ENCODE measurements around the gene MAST4. TPM values are rescaled to one million over a fixed set of nuclear protein-coding genes. Genes with fewer than 3 reads are reported as not detected.

MAST4 gene
- total RNA-seq, 5 donors from 2014 or later (not counting 1 experiment from before 2014, with no cell fraction given), result 26.1 to 35.5 (median 32.0) TPM

- H3K36me3 Mint-ChIP-seq, result no peaks in the 10 kb centered on the region
- ATAC-seq (replicated peaks in 1 of 4) (no peak), DNase-seq (no peak)
- H3K4me3 ChIP-seq (ENCODE audit: control insufficient read depth in 1 of 2, extremely low read depth in 1 of 2, low read length in 1 of 2), result no peak overlapping the region
- peaks cover 4 to 9% (median 6%) of the 10 kb centered on the region in 3 donors for H3K4me1 Mint-ChIP-seq
- H3K27me3 Mint-ChIP-seq, result peaks cover 0 to 9% of the 10 kb centered on the region in 2 donors
- no peak overlapping the region for H3K27ac ChIP-seq (ENCODE audit: low read length)
- no peak overlapping the region for H3K4me3 Mint-ChIP-seq
- H3K27ac Mint-ChIP-seq, result no peak overlapping the region
- CTCF ChIA-PET, result no interaction called here
- POLR2A ChIA-PET, result no interaction called here
- H3K36me3 ChIP-seq (ENCODE audit: control insufficient read depth in 2 of 2, extremely low read depth in 1 of 2, insufficient read depth in 1 of 2, low read length in 1 of 2), result no peaks in the 10 kb centered on the region
- no peaks in the 10 kb centered on the region for H3K9me3 ChIP-seq
- 14% methylated on average over 1 of the region's 1 CpG for WGBS (ENCODE audit: insufficient coverage)
- H3K27me3 ChIP-seq (replicated peaks in 1 of 2; ENCODE audit: control insufficient read depth in 2 of 2, extremely low read depth in 1 of 2, insufficient read depth in 2 of 2, low read length in 1 of 2), result no peaks in the 10 kb centered on the region
- H3K9me3 Mint-ChIP-seq, result no peaks in the 10 kb centered on the region
- H3K4me1 ChIP-seq (ENCODE audit: control insufficient read depth in 1 of 2, extremely low read depth in 1 of 2, insufficient read depth in 2 of 2, low read length in 2 of 2), result no peaks in the 10 kb centered on the region
These were observed 24.5 kb downstream of the MAST4 start for GRCh38 chr5:66620711-66621110.

GRCh38 chr5:66621146-66621545 is 25.0 kb downstream of the MAST4 start:
- no peaks in the 10 kb centered on the region for H3K27me3 ChIP-seq (replicated peaks in 1 of 2; ENCODE audit: control insufficient read depth in 2 of 2, extremely low read depth in 1 of 2, insufficient read depth in 2 of 2, low read length in 1 of 2)
- H3K9me3 ChIP-seq, result no peaks in the 10 kb centered on the region
- H3K36me3 Mint-ChIP-seq, result no peaks in the 10 kb centered on the region
- H3K27ac Mint-ChIP-seq, result no peak overlapping the region
- peaks cover 4 to 9% (median 6%) of the 10 kb centered on the region in 3 donors for H3K4me1 Mint-ChIP-seq
- CTCF ChIA-PET, result no interaction called here
- DNase-seq (no peak), ATAC-seq (replicated peaks in 1 of 4) (no peak)
- no peak overlapping the region for H3K27ac ChIP-seq (ENCODE audit: low read length)
- H3K4me1 ChIP-seq (ENCODE audit: control insufficient read depth in 1 of 2, extremely low read depth in 1 of 2, insufficient read depth in 2 of 2, low read length in 2 of 2), result no peaks in the 10 kb centered on the region
- H3K4me3 ChIP-seq (ENCODE audit: control insufficient read depth in 1 of 2, extremely low read depth in 1 of 2, low read length in 1 of 2), result no peak overlapping the region
- H3K9me3 Mint-ChIP-seq, result no peaks in the 10 kb centered on the region
- H3K4me3 Mint-ChIP-seq, result no peak overlapping the region
- POLR2A ChIA-PET, result no interaction called here
- peaks cover 0 to 9% of the 10 kb centered on the region in 2 donors for H3K27me3 Mint-ChIP-seq
- no peaks in the 10 kb centered on the region for H3K36me3 ChIP-seq (ENCODE audit: control insufficient read depth in 2 of 2, extremely low read depth in 1 of 2, insufficient read depth in 1 of 2, low read length in 1 of 2)
- WGBS (ENCODE audit: insufficient coverage), result 60% methylated on average over 2 of the region's 2 CpGs

GRCh38 chr5:66621736-66622135 is 25.5 kb downstream of the MAST4 start:
- Mint-ChIP-seq H3K4me3 (no peak overlapping the region), H3K27me3 (peaks cover 0 to 9% of the 10 kb centered on the region in 2 donors), H3K9me3 (no peaks in the 10 kb centered on the region), H3K36me3 (no peaks in the 10 kb centered on the region), H3K4me1 (peaks cover 4 to 9% (median 6%) of the 10 kb centered on the region in 3 donors), H3K27ac (no peak overlapping the region)
- CTCF ChIA-PET, result no interaction called here
- no peak for ATAC-seq (replicated peaks in 1 of 4)
- no peak overlapping the region for H3K4me3 ChIP-seq (ENCODE audit: control insufficient read depth in 1 of 2, extremely low read depth in 1 of 2, low read length in 1 of 2)
- no peak overlapping the region for H3K27ac ChIP-seq (ENCODE audit: low read length)
- POLR2A ChIA-PET, result no interaction called here
- 87% methylated on average over 3 of the region's 4 CpGs for WGBS (ENCODE audit: insufficient coverage)
- H3K9me3 ChIP-seq, result no peaks in the 10 kb centered on the region
- no peaks in the 10 kb centered on the region for H3K27me3 ChIP-seq (replicated peaks in 1 of 2; ENCODE audit: control insufficient read depth in 2 of 2, extremely low read depth in 1 of 2, insufficient read depth in 2 of 2, low read length in 1 of 2)
- no peak for DNase-seq
- H3K36me3 ChIP-seq (ENCODE audit: control insufficient read depth in 2 of 2, extremely low read depth in 1 of 2, insufficient read depth in 1 of 2, low read length in 1 of 2), result no peaks in the 10 kb centered on the region
- H3K4me1 ChIP-seq (ENCODE audit: control insufficient read depth in 1 of 2, extremely low read depth in 1 of 2, insufficient read depth in 2 of 2, low read length in 2 of 2), result no peaks in the 10 kb centered on the region

- no peaks in the 10 kb centered on the region for H3K4me1 ChIP-seq (ENCODE audit: control insufficient read depth in 1 of 2, extremely low read depth in 1 of 2, insufficient read depth in 2 of 2, low read length in 2 of 2)
- H3K9me3 ChIP-seq, result no peaks in the 10 kb centered on the region
- H3K27ac Mint-ChIP-seq, result no peak overlapping the region
- no peak overlapping the region for H3K4me3 ChIP-seq (ENCODE audit: control insufficient read depth in 1 of 2, extremely low read depth in 1 of 2, low read length in 1 of 2)
- no peaks in the 10 kb centered on the region for H3K36me3 ChIP-seq (ENCODE audit: control insufficient read depth in 2 of 2, extremely low read depth in 1 of 2, insufficient read depth in 1 of 2, low read length in 1 of 2)
- no CpG with 5 or more reads among the region's 3 CpGs for WGBS (ENCODE audit: insufficient coverage)
- H3K4me1 Mint-ChIP-seq, result no peaks in the 10 kb centered on the region
- H3K27me3 ChIP-seq (replicated peaks in 1 of 2; ENCODE audit: control insufficient read depth in 2 of 2, extremely low read depth in 1 of 2, insufficient read depth in 2 of 2, low read length in 1 of 2), result peaks cover 0 to 2% of the 10 kb centered on the region in 2 experiments
- no peaks in the 10 kb centered on the region for H3K9me3 Mint-ChIP-seq
- CTCF ChIA-PET, result no interaction called here
- H3K27ac ChIP-seq (ENCODE audit: low read length), result no peak overlapping the region
- no peak overlapping the region for H3K4me3 Mint-ChIP-seq
- POLR2A ChIA-PET, result no interaction called here
- no peak for ATAC-seq (replicated peaks in 1 of 4)
- no peaks in the 10 kb centered on the region for H3K27me3 Mint-ChIP-seq
- DNase-seq, result no peak
- no peaks in the 10 kb centered on the region for H3K36me3 Mint-ChIP-seq
These were observed 32.4 kb downstream of the MAST4 start for GRCh38 chr5:66628561-66628960.

- no peaks in the 10 kb centered on the region for H3K36me3 Mint-ChIP-seq
- CTCF ChIA-PET, result no interaction called here
- H3K27me3 Mint-ChIP-seq, result no peaks in the 10 kb centered on the region
- no peak overlapping the region for H3K4me3 ChIP-seq (ENCODE audit: control insufficient read depth in 1 of 2, extremely low read depth in 1 of 2, low read length in 1 of 2)
- no peaks in the 10 kb centered on the region for H3K9me3 Mint-ChIP-seq
- no peak overlapping the region for H3K4me3 Mint-ChIP-seq
- ATAC-seq (replicated peaks in 1 of 4), result no peak
- no peak overlapping the region for H3K27ac Mint-ChIP-seq
- no peaks in the 10 kb centered on the region for H3K4me1 ChIP-seq (ENCODE audit: control insufficient read depth in 1 of 2, extremely low read depth in 1 of 2, insufficient read depth in 2 of 2, low read length in 2 of 2)
- peaks cover 0 to 2% of the 10 kb centered on the region in 2 experiments for H3K27me3 ChIP-seq (replicated peaks in 1 of 2; ENCODE audit: control insufficient read depth in 2 of 2, extremely low read depth in 1 of 2, insufficient read depth in 2 of 2, low read length in 1 of 2)
- POLR2A ChIA-PET, result no interaction called here
- H3K36me3 ChIP-seq (ENCODE audit: control insufficient read depth in 2 of 2, extremely low read depth in 1 of 2, insufficient read depth in 1 of 2, low read length in 1 of 2), result no peaks in the 10 kb centered on the region
- DNase-seq, result no peak
- no peaks in the 10 kb centered on the region for H3K9me3 ChIP-seq
- WGBS (ENCODE audit: insufficient coverage), result no CpG with 5 or more reads among the region's 2 CpGs
- H3K27ac ChIP-seq (ENCODE audit: low read length), result no peak overlapping the region
- H3K4me1 Mint-ChIP-seq, result no peaks in the 10 kb centered on the region
These were observed 33.3 kb downstream of the MAST4 start for GRCh38 chr5:66629446-66629845.

GRCh38 chr5:66633754-66634153 is 37.6 kb downstream of the MAST4 start:
- H3K36me3 Mint-ChIP-seq, result no peaks in the 10 kb centered on the region
- DNase-seq (no peak), ATAC-seq (replicated peaks in 1 of 4) (no peak)
- POLR2A ChIA-PET, result no interaction called here
- no peaks in the 10 kb centered on the region for H3K27me3 Mint-ChIP-seq
- no CpG with 5 or more reads among the region's 3 CpGs for WGBS (ENCODE audit: insufficient coverage)
- no peaks in the 10 kb centered on the region for H3K36me3 ChIP-seq (ENCODE audit: control insufficient read depth in 2 of 2, extremely low read depth in 1 of 2, insufficient read depth in 1 of 2, low read length in 1 of 2)
- H3K27ac ChIP-seq (ENCODE audit: low read length), result no peak overlapping the region
- H3K27me3 ChIP-seq (replicated peaks in 1 of 2; ENCODE audit: control insufficient read depth in 2 of 2, extremely low read depth in 1 of 2, insufficient read depth in 2 of 2, low read length in 1 of 2), result no peaks in the 10 kb centered on the region
- H3K4me1 Mint-ChIP-seq, result no peaks in the 10 kb centered on the region
- no peaks in the 10 kb centered on the region for H3K4me1 ChIP-seq (ENCODE audit: control insufficient read depth in 1 of 2, extremely low read depth in 1 of 2, insufficient read depth in 2 of 2, low read length in 2 of 2)
- no peaks in the 10 kb centered on the region for H3K9me3 ChIP-seq
- H3K4me3 Mint-ChIP-seq, result no peak overlapping the region
- no peak overlapping the region for H3K27ac Mint-ChIP-seq
- H3K9me3 Mint-ChIP-seq, result no peaks in the 10 kb centered on the region
- CTCF ChIA-PET, result no interaction called here
- H3K4me3 ChIP-seq (ENCODE audit: control insufficient read depth in 1 of 2, extremely low read depth in 1 of 2, low read length in 1 of 2), result no peak overlapping the region

- H3K27me3 ChIP-seq (replicated peaks in 1 of 2; ENCODE audit: control insufficient read depth in 2 of 2, extremely low read depth in 1 of 2, insufficient read depth in 2 of 2, low read length in 1 of 2), result no peaks in the 10 kb centered on the region
- no peak overlapping the region for H3K4me3 ChIP-seq (ENCODE audit: control insufficient read depth in 1 of 2, extremely low read depth in 1 of 2, low read length in 1 of 2)
- Mint-ChIP-seq H3K27me3 (no peaks in the 10 kb centered on the region), H3K36me3 (no peaks in the 10 kb centered on the region), H3K9me3 (no peaks in the 10 kb centered on the region), H3K4me1 (no peaks in the 10 kb centered on the region), H3K4me3 (no peak overlapping the region), H3K27ac (no peak overlapping the region)
- H3K9me3 ChIP-seq, result no peaks in the 10 kb centered on the region
- POLR2A ChIA-PET, result no interaction called here
- WGBS (ENCODE audit: insufficient coverage), result 42% methylated on average over 3 of the region's 3 CpGs
- ATAC-seq (replicated peaks in 1 of 4), result no peak
- no peak overlapping the region for H3K27ac ChIP-seq (ENCODE audit: low read length)
- no peaks in the 10 kb centered on the region for H3K4me1 ChIP-seq (ENCODE audit: control insufficient read depth in 1 of 2, extremely low read depth in 1 of 2, insufficient read depth in 2 of 2, low read length in 2 of 2)
- H3K36me3 ChIP-seq (ENCODE audit: control insufficient read depth in 2 of 2, extremely low read depth in 1 of 2, insufficient read depth in 1 of 2, low read length in 1 of 2), result no peaks in the 10 kb centered on the region
- CTCF ChIA-PET, result no interaction called here
- no peak for DNase-seq
These were observed 38.4 kb downstream of the MAST4 start for GRCh38 chr5:66634601-66635000.
